Trophoblast cell (in vitro differentiated cells and primary cell): Measurements from ENCODE around the gene SLC4A2.
A peak's percentile ranks its signal among the peaks of the same experiment; 100 is the strongest.

Experiments
- DNase-seq, 2 donors: peaks; one replicate each; pipeline ENCODE4 v3.0.0-alpha.2; 2016
- H2AFZ ChIP-seq: 2 replicates; pipeline ENCODE4 v1.6.1; 2013; ENCODE audit warnings: low read length, moderate library complexity, mild to moderate bottlenecking; ENCODE audit not compliant: insufficient read depth, poor library complexity
- H2AK5ac ChIP-seq: 2 replicates; pipeline ENCODE4 v1.6.1; 2013; ENCODE audit warnings: mild to moderate bottlenecking, low read length
- H2BK120ac ChIP-seq: 2 replicates; pipeline ENCODE4 v1.6.1; 2013; ENCODE audit warnings: low read length, mild to moderate bottlenecking, moderate library complexity; ENCODE audit not compliant: insufficient read depth, poor library complexity
- H2BK12ac ChIP-seq: 2 replicates; pipeline ENCODE4 v1.6.1; 2013; ENCODE audit warnings: mild to moderate bottlenecking, low read length, moderate library complexity
- H2BK5ac ChIP-seq: 2 replicates; pipeline ENCODE4 v1.6.1; 2013; ENCODE audit warnings: low read length, low read depth, moderate library complexity, mild to moderate bottlenecking; ENCODE audit not compliant: poor library complexity
- H3K14ac ChIP-seq: 2 replicates; pipeline ENCODE4 v1.6.1; 2013; ENCODE audit warnings: mild to moderate bottlenecking, low read length
- H3K18ac ChIP-seq: 2 replicates; pipeline ENCODE4 v1.6.1; 2013; ENCODE audit warnings: mild to moderate bottlenecking, low read length
- H3K23ac ChIP-seq: 2 replicates; pipeline ENCODE4 v1.6.1; 2013; ENCODE audit warnings: low read length
- H3K27ac ChIP-seq: 2 replicates; pipeline ENCODE4 v1.5.1; 2013; ENCODE audit warnings: low read depth, mild to moderate bottlenecking, inconsistent platforms, low read length, moderate library complexity
- H3K27me3 ChIP-seq: 2 replicates; pipeline ENCODE4 v1.6.1; 2013; ENCODE audit warnings: inconsistent platforms, mild to moderate bottlenecking, low read length, moderate library complexity; ENCODE audit not compliant: insufficient read depth
- H3K36me3 ChIP-seq, 2 experiments: 1 replicate in 1 of 2; 2 replicates in 1 of 2; pipeline ENCODE4 v1.6.1; 2013; ENCODE audit warnings: low read length in 2 of 2, mild to moderate bottlenecking in 2 of 2, moderate library complexity in 1 of 2; ENCODE audit not compliant: insufficient read depth in 2 of 2, control insufficient read depth in 1 of 2
- H3K4ac ChIP-seq: 2 replicates; pipeline ENCODE4 v1.6.1; 2013; ENCODE audit warnings: low read depth, mild to moderate bottlenecking, low read length, moderate library complexity
- H3K4me1 ChIP-seq, 2 experiments: 1 replicate in 1 of 2; 2 replicates in 1 of 2; pipeline ENCODE4 v1.6.1; 2013; ENCODE audit warnings: low read length in 2 of 2, mild to moderate bottlenecking in 2 of 2, moderate library complexity in 1 of 2; ENCODE audit not compliant: insufficient read depth in 2 of 2, control insufficient read depth in 1 of 2
- H3K4me2 ChIP-seq: 2 replicates; pipeline ENCODE4 v1.6.1; 2013; ENCODE audit warnings: inconsistent platforms, mild to moderate bottlenecking, low read length, moderate library complexity
- H3K4me3 ChIP-seq: 2 replicates; pipeline ENCODE4 v1.5.1; 2013; ENCODE audit warnings: mild to moderate bottlenecking, low read depth, low read length, inconsistent platforms
- H3K79me1 ChIP-seq: one replicate; pipeline ENCODE4 v1.6.1; 2013; ENCODE audit warnings: low read length
- H3K79me2 ChIP-seq: 2 replicates; pipeline ENCODE4 v1.6.1; 2013; ENCODE audit warnings: low read length, mild to moderate bottlenecking; ENCODE audit not compliant: control insufficient read depth, insufficient read depth, poor library complexity
- H3K9ac ChIP-seq: 2 replicates; pipeline ENCODE4 v1.6.1; 2013; ENCODE audit warnings: mild to moderate bottlenecking, low read length
- H3K9me3 ChIP-seq: 2 replicates; pipeline ENCODE4 v1.6.1; 2013; ENCODE audit warnings: low read depth, mild to moderate bottlenecking, control low read depth, inconsistent platforms, low read length; ENCODE audit not compliant: insufficient read depth
- H4K12ac ChIP-seq: 2 replicates; pipeline ENCODE4 v1.6.1; 2013; ENCODE audit warnings: low read depth, mild to moderate bottlenecking, low read length, moderate library complexity
- H4K8ac ChIP-seq: 2 replicates; pipeline ENCODE4 v1.6.1; 2013; ENCODE audit warnings: low read depth, mild to moderate bottlenecking, low read length, moderate library complexity
- H4K91ac ChIP-seq: one replicate; pipeline ENCODE4 v1.6.1; 2013; ENCODE audit warnings: low read depth, mild to moderate bottlenecking, low read length, moderate library complexity
- WGBS: extraction: QIAGEN DNeasy Blood & Tissue Kit; methylation state at CpG from one replicate; pipeline ENCODE4 v1.1.7; 2013; ENCODE audit warnings: missing lambda C conversion rate; ENCODE audit not compliant: insufficient read length, insufficient coverage; ENCODE audit errors: extremely low coverage; 5-methylcytosine and 5-hydroxymethylcytosine counted together

Gene SLC4A2

DNA sequence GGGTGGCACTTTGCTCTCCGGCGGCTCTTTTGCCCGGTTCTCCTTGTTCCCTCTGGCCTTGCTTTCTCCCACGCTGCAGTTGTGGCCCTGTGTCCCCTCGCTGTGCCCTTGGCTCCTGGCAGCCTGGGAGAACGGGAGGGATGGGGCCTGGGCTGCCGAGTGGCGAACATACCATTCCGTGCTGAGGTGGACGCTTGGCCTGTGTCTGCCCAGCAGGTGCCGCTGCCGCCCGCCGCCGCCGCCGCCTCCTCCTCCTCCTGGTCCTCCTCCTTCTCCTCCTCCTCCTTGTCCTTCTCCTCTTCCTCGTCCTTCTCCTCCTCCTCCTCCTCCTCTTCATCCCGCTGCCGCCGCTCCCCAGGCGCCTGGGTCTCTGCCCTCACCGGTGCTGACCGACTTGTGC, 62.9 kb downstream of the SLC4A2 start:
- Histone ChIP-seq H2AK5ac (no peak overlapping the region), H3K4me2 (no peak overlapping the region), H2BK5ac (no peak overlapping the region), H3K27me3 (no peaks in the 10 kb centered on the region), H2AFZ (no peak overlapping the region), H3K79me1 (peaks cover 2% of the 10 kb centered on the region), H3K36me3 (peaks cover 86 to 87% of the 10 kb centered on the region in 2 experiments), H3K27ac (no peak overlapping the region), H3K4ac (no peak overlapping the region), H4K8ac (no peak overlapping the region), H3K23ac (no peak overlapping the region), H3K4me3 (no peak overlapping the region), H3K9ac (no peak overlapping the region), H4K12ac (no peak overlapping the region), H2BK12ac (no peak overlapping the region), H3K4me1 (peaks cover 14 to 18% of the 10 kb centered on the region in 2 experiments), H4K91ac (no peak overlapping the region), H3K9me3 (peaks cover 2% of the 10 kb centered on the region), H3K79me2 (no peaks in the 10 kb centered on the region), H2BK120ac (no peak overlapping the region), H3K14ac (no peak overlapping the region), H3K18ac (no peak overlapping the region)
- WGBS: no CpG with 5 or more reads among the region's 24 CpGs
- DNase-seq: no peak

DNA sequence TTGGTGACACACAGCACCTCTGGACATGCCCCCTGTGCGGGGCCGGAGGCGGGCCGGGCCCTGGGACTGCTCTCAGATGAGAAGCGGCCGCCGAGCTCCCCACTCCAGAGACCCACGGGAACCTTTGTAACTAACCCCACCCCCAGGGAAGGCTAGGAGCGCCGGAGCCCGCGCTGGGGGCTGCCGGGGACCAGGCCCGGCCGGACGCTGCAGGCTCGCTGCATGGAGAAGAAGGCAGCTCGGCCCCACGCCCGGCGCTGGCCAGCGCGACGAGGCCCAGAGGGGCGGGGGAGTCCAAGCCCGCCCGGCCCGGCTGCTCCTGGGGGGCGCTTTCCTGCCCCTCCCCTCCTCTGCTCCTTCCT, 63.4 kb downstream of the SLC4A2 start:
- H4K91ac ChIP-seq: no peak overlapping the region
- no peaks in the 10 kb centered on the region for H3K79me2 ChIP-seq
- no peak overlapping the region for H3K4me2 ChIP-seq
- no peak overlapping the region for H4K8ac ChIP-seq
- no peak overlapping the region for H3K4me3 ChIP-seq
- H3K79me1 ChIP-seq: peaks cover 2% of the 10 kb centered on the region
- DNase-seq: no peak
- no peak overlapping the region for H3K14ac ChIP-seq
- H3K9me3 ChIP-seq: peaks cover 2% of the 10 kb centered on the region
- H2BK5ac ChIP-seq: no peak overlapping the region
- H3K36me3 ChIP-seq: peaks cover 86 to 87% of the 10 kb centered on the region in 2 experiments
- H4K12ac ChIP-seq: no peak overlapping the region
- H3K9ac ChIP-seq: no peak overlapping the region
- no CpG with 5 or more reads among the region's 29 CpGs for WGBS
- no peak overlapping the region for H3K4ac ChIP-seq
- no peak overlapping the region for H3K27ac ChIP-seq
- H2BK120ac ChIP-seq: no peak overlapping the region
- no peak overlapping the region for H2AFZ ChIP-seq
- H2AK5ac ChIP-seq: no peak overlapping the region
- no peak overlapping the region for H3K23ac ChIP-seq
- H3K4me1 ChIP-seq: peaks cover 14 to 18% of the 10 kb centered on the region in 2 experiments
- H3K18ac ChIP-seq: no peak overlapping the region
- no peaks in the 10 kb centered on the region for H3K27me3 ChIP-seq
- H2BK12ac ChIP-seq: no peak overlapping the region

DNA sequence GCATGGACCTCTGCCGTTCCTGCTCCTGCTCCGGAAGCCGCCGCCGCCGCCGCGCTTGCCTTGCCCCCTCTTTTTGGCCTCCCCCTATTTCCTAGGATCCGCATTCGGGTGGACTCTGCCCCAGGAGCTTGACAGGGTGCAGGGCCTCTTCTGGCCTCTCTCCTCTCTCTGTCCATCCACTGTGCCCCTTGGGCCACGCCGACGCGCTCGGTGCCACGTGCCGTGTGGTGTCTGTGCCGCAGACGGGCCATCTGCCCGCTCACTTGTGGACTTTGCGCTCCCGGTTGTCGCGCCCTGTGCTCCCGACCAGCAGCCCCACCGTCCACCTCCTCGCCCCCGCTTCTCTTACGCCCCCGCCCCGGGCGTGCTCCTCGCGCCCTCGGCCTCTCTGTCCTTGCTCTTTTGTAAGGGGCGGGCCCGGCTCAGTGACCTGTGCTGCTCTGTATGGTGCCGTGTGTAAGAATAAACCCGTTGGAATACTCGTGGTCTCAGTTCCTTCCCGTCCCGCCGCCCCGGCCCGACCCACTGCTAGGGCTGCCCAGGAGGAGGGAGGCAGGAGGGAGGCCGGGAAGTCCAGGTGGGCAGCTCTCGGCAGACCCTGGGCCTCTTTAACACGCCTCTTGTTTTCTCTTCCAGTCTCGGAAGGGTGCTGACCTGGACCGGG, 63.9 kb downstream of the SLC4A2 start:
- no peaks in the 10 kb centered on the region for H3K79me2 ChIP-seq
- H4K91ac ChIP-seq: no peak overlapping the region
- H3K27me3 ChIP-seq: no peaks in the 10 kb centered on the region
- peaks cover 86 to 87% of the 10 kb centered on the region in 2 experiments for H3K36me3 ChIP-seq
- H2BK12ac ChIP-seq: no peak overlapping the region
- WGBS: no CpG with 5 or more reads among the region's 50 CpGs
- H3K4me2 ChIP-seq: no peak overlapping the region
- H3K9ac ChIP-seq: no peak overlapping the region
- H2BK120ac ChIP-seq: no peak overlapping the region
- H3K14ac ChIP-seq: no peak overlapping the region
- no peak overlapping the region for H2BK5ac ChIP-seq
- H3K4me3 ChIP-seq: no peak overlapping the region
- H3K4ac ChIP-seq: no peak overlapping the region
- no peak overlapping the region for H4K12ac ChIP-seq
- H3K18ac ChIP-seq: no peak overlapping the region
- peaks cover 2% of the 10 kb centered on the region for H3K79me1 ChIP-seq
- H3K4me1 ChIP-seq: peaks cover 14 to 18% of the 10 kb centered on the region in 2 experiments
- H3K9me3 ChIP-seq: peaks cover 2% of the 10 kb centered on the region
- no peak overlapping the region for H3K23ac ChIP-seq
- H3K27ac ChIP-seq: no peak overlapping the region
- H4K8ac ChIP-seq: no peak overlapping the region
- H2AFZ ChIP-seq: no peak overlapping the region
- no peak overlapping the region for H2AK5ac ChIP-seq
- no peak for DNase-seq

DNA sequence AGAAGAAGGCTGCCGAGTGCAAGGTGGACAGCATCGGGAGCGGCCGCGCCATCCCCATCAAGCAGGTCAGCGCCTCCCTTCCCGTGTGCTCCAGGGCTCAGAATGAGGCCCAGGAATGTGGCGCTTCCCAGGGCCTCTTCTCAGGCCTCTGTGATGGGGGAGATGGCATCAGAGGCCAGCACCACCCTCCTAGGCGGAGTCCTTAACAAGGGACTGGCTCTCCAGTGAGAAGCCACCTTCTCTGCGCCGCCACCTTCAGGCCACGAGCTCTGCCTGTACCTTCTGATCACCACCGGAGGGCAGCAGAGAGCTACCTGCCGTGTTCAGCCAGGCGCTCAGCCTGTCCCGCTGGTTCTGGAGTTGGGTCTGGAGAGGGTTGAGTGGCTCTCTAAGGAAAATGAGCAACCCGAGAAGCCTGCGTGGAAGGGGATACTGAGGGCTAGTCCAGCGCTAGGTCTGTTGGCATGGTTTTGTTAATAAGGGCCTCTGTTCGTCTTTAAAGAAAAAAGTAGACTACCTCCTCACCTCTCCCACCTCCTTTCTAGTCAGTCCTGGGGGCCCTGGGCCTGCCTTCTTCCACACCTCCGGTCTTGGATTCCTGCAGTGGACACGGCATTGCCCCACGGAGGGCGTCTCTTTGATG, 64.6 kb downstream of the SLC4A2 start:
- peak; percentile 80 to 94 for DNase-seq
- no peak overlapping the region for H2BK120ac ChIP-seq

More for the DNA sequence above, 64.6 kb downstream of the SLC4A2 start:
- no peak overlapping the region for H2BK12ac ChIP-seq
- no peak overlapping the region for H4K91ac ChIP-seq
- H3K9me3 ChIP-seq: peaks cover 2% of the 10 kb centered on the region
- peaks cover 86 to 87% of the 10 kb centered on the region in 2 experiments for H3K36me3 ChIP-seq
- no peak overlapping the region for H3K4me3 ChIP-seq
- H3K18ac ChIP-seq: peak overlapping the region; percentile 30
- H3K23ac ChIP-seq: no peak overlapping the region
- no CpG with 5 or more reads among the region's 24 CpGs for WGBS
- H3K27ac ChIP-seq: no peak overlapping the region
- H3K4me2 ChIP-seq: no peak overlapping the region
- peaks cover 2% of the 10 kb centered on the region for H3K79me1 ChIP-seq
- H3K27me3 ChIP-seq: no peaks in the 10 kb centered on the region
- no peak overlapping the region for H4K8ac ChIP-seq
- no peak overlapping the region for H2AFZ ChIP-seq
- H3K14ac ChIP-seq: no peak overlapping the region
- H3K4ac ChIP-seq: no peak overlapping the region
- peaks cover 14 to 18% of the 10 kb centered on the region in 2 experiments for H3K4me1 ChIP-seq
- no peak overlapping the region for H2AK5ac ChIP-seq
- H4K12ac ChIP-seq: no peak overlapping the region
- H2BK5ac ChIP-seq: no peak overlapping the region
- no peak overlapping the region for H3K9ac ChIP-seq
- H3K79me2 ChIP-seq: no peaks in the 10 kb centered on the region
